Measurements from ENCODE around the gene TGM3. TPM values are rescaled to one million over a fixed set of nuclear protein-coding genes. Genes with fewer than 3 reads are reported as not detected.

The TGM3 gene
- total and polyA plus RNA-seq, 2 donors (not counting 1 experiment from before 2014, with no cell fraction given), result under 0.01 TPM; not detected in 1

DNA sequence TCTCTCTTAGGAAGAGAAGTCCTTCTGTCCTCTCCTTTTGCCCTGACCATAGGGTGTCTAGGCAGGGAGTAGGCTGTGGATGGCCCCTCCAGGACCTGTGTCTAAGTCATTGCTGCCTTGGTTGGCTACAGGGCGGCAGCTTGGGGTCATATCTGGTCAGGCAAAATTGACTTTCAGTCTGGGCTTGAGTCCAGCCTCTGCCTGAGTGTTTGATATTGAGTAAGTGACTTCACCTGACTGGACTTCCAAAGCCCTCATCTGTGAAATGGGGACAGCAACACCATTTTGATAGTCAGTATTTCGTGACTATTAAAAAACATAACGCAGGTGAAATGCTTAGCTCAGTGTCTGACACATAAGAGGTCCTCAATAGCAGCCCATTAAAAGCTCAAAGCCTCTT is 4.6 kb downstream of the TGM3 start:
- H3K4me1 ChIP-seq (ENCODE audit: control insufficient read depth, extremely low read depth, insufficient read depth, low read length), result no peaks in the 10 kb centered on the region
- TF ChIP-seq, protein P1, sequence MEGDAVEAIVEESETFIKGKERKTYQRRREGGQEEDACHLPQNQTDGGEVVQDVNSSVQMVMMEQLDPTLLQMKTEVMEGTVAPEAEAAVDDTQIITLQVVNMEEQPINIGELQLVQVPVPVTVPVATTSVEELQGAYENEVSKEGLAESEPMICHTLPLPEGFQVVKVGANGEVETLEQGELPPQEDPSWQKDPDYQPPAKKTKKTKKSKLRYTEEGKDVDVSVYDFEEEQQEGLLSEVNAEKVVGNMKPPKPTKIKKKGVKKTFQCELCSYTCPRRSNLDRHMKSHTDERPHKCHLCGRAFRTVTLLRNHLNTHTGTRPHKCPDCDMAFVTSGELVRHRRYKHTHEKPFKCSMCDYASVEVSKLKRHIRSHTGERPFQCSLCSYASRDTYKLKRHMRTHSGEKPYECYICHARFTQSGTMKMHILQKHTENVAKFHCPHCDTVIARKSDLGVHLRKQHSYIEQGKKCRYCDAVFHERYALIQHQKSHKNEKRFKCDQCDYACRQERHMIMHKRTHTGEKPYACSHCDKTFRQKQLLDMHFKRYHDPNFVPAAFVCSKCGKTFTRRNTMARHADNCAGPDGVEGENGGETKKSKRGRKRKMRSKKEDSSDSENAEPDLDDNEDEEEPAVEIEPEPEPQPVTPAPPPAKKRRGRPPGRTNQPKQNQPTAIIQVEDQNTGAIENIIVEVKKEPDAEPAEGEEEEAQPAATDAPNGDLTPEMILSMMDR (conservative IDR thresholded peaks at IDR 0.05 in 1 of 2, IDR thresholded peaks at IDR 0.05 in 1 of 2; ENCODE audit: low read depth in 1 of 2, low read length in 2 of 2), result no peak
- TF ChIP-seq EZH2 (IDR thresholded peaks at IDR 0.05; ENCODE audit: low read length, missing control alignments), result no peak
- H3K4me3 ChIP-seq (replicated peaks in 1 of 4; ENCODE audit: control extremely low read depth in 1 of 4, insufficient read depth in 1 of 4, low read depth in 3 of 4, low read length in 4 of 4), result no peak overlapping the region
- no peaks in the 10 kb centered on the region for H4K20me1 ChIP-seq (ENCODE audit: control insufficient read depth, extremely low read depth, insufficient read depth, low read length)
- H2AFZ ChIP-seq (ENCODE audit: low read length), result no peak overlapping the region
- H3K4me2 ChIP-seq (ENCODE audit: extremely low read depth, insufficient read depth, low read length), result no peak overlapping the region
- H3K27ac ChIP-seq (ENCODE audit: insufficient read depth, low read length), result no peak overlapping the region
- no peaks in the 10 kb centered on the region for H3K9me3 ChIP-seq (ENCODE audit: control insufficient read depth, insufficient read depth, low read depth, low read length)
- no peak for DNase-seq (ENCODE audit: low read depth in 2 of 2)
- no peaks in the 10 kb centered on the region for H3K79me2 ChIP-seq (ENCODE audit: control insufficient read depth, insufficient read depth, low read length)
- H3K27me3 ChIP-seq (ENCODE audit: control insufficient read depth, insufficient read depth, low read length), result no peaks in the 10 kb centered on the region
- no peaks in the 10 kb centered on the region for H3K36me3 ChIP-seq (ENCODE audit: control insufficient read depth, insufficient read depth, low read length)
- H3K9ac ChIP-seq (ENCODE audit: insufficient read depth, low read length), result no peak overlapping the region

DNA sequence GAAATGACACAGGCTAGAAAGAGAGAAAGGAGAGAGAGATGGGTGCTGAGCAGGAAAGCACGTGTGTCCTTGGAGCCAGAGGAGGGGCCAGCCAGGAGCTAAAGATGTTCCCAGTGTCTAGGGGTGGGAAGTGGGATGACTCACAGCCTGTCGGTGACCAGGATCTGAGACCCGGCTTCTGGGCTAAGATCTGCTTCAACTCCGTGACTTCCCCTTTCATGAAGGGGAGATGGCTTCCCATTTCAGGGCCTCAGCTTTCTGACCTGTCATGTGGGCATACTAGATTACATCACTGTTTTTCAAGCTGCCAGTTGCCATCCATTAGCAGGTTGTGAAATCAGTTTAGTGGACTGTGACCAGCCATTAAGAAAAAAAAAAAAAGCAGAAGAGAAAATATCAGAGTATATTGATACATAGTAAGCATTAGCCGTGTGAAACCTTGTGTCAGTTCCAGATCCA is 5.4 kb downstream of the TGM3 start:
- Histone ChIP-seq H3K36me3 (ENCODE audit: control insufficient read depth, insufficient read depth, low read length) (no peaks in the 10 kb centered on the region), H2AFZ (ENCODE audit: low read length) (no peak overlapping the region), H3K4me2 (ENCODE audit: extremely low read depth, insufficient read depth, low read length) (no peak overlapping the region), H3K4me1 (ENCODE audit: control insufficient read depth, extremely low read depth, insufficient read depth, low read length) (no peaks in the 10 kb centered on the region), H3K27me3 (ENCODE audit: control insufficient read depth, insufficient read depth, low read length) (no peaks in the 10 kb centered on the region), H3K9me3 (ENCODE audit: control insufficient read depth, insufficient read depth, low read depth, low read length) (no peaks in the 10 kb centered on the region), H3K79me2 (ENCODE audit: control insufficient read depth, insufficient read depth, low read length) (no peaks in the 10 kb centered on the region), H3K27ac (ENCODE audit: insufficient read depth, low read length) (no peak overlapping the region), H4K20me1 (ENCODE audit: control insufficient read depth, extremely low read depth, insufficient read depth, low read length) (no peaks in the 10 kb centered on the region), H3K9ac (ENCODE audit: insufficient read depth, low read length) (no peak overlapping the region), H3K4me3 (replicated peaks in 1 of 4; ENCODE audit: control extremely low read depth in 1 of 4, insufficient read depth in 1 of 4, low read depth in 3 of 4, low read length in 4 of 4) (no peak overlapping the region)
- DNase-seq (ENCODE audit: low read depth in 2 of 2), result peak in 1 of 2 donors; percentile 17
- TF ChIP-seq EZH2 (IDR thresholded peaks at IDR 0.05; ENCODE audit: low read length, missing control alignments), result no peak
- TF ChIP-seq, protein P1 (conservative IDR thresholded peaks at IDR 0.05 in 1 of 2, IDR thresholded peaks at IDR 0.05 in 1 of 2; ENCODE audit: low read depth in 1 of 2, low read length in 2 of 2), result no peak

GRCh38 chr20:2302384-2303060 is 6.7 kb downstream of the TGM3 start:
- Histone ChIP-seq H3K4me1 (ENCODE audit: control insufficient read depth, extremely low read depth, insufficient read depth, low read length) (no peaks in the 10 kb centered on the region), H4K20me1 (ENCODE audit: control insufficient read depth, extremely low read depth, insufficient read depth, low read length) (no peaks in the 10 kb centered on the region), H3K79me2 (ENCODE audit: control insufficient read depth, insufficient read depth, low read length) (no peaks in the 10 kb centered on the region), H3K9me3 (ENCODE audit: control insufficient read depth, insufficient read depth, low read depth, low read length) (no peaks in the 10 kb centered on the region), H3K4me3 (replicated peaks in 1 of 4; ENCODE audit: control extremely low read depth in 1 of 4, insufficient read depth in 1 of 4, low read depth in 3 of 4, low read length in 4 of 4) (no peak overlapping the region), H3K27ac (ENCODE audit: insufficient read depth, low read length) (no peak overlapping the region), H2AFZ (ENCODE audit: low read length) (no peak overlapping the region), H3K9ac (ENCODE audit: insufficient read depth, low read length) (no peak overlapping the region), H3K27me3 (ENCODE audit: control insufficient read depth, insufficient read depth, low read length) (no peaks in the 10 kb centered on the region), H3K4me2 (ENCODE audit: extremely low read depth, insufficient read depth, low read length) (no peak overlapping the region), H3K36me3 (ENCODE audit: control insufficient read depth, insufficient read depth, low read length) (no peaks in the 10 kb centered on the region)
- no peak for DNase-seq (ENCODE audit: low read depth in 2 of 2)
- TF ChIP-seq, protein P1 (conservative IDR thresholded peaks at IDR 0.05 in 1 of 2, IDR thresholded peaks at IDR 0.05 in 1 of 2; ENCODE audit: low read depth in 1 of 2, low read length in 2 of 2), result no peak
- no peak for TF ChIP-seq EZH2 (IDR thresholded peaks at IDR 0.05; ENCODE audit: low read length, missing control alignments)
